K562 (cell line): ENCODE data around the gene MTIF3. TPM values are rescaled to one million over a fixed set of nuclear protein-coding genes. Genes with fewer than 3 reads are reported as not detected.

Source experiments
- ATAC-seq: fragments of 200-7000 bp; cut with Tn5 transposase; 3 replicates; pipeline ENCODE4 v1.9.1; 2020; ENCODE audit warnings: moderate library complexity
- BruUV-seq: library from RNA; stranded (reverse); fragments of 400-500 nt; replicated peaks from 2 replicates; lab custom pipeline; 2021; lab: Mats Ljungman, UMichigan
- CTCF ChIA-PET: fragments of 300-600 bp; formaldehyde crosslinking; extraction: SDS; loops from one replicate; lab custom pipeline; 2021; ENCODE audit warnings: low intra/inter-chr PET ratio; lab: Yijun Ruan, JAX
- POLR2A ChIA-PET: fragments of 300-600, 350-650 bp; sonication (Branson Sonifier 250); formaldehyde crosslinking; extraction: SDS; loops from one replicate; lab custom pipeline; 2021; ENCODE audit warnings: antibody characterized with exemption, inconsistent platforms; lab: Yijun Ruan, JAX
- DNase-seq, 4 experiments: peaks; one replicate each; pipeline versions ENCODE4 v3.0.0 to v3.0.0-alpha.2; 2011 to 2018; ENCODE audit warnings: low spot score in 3 of 4, mixed read lengths in 3 of 4; ENCODE audit errors: extremely low read depth in 1 of 4
- FAIRE-seq: peaks from 2 replicates; lab custom pipeline; 2011; peaks lifted over from hg19 to GRCh38; lab: Jason Lieb, UNC
- H2AFZ ChIP-seq: 2 replicates; pipeline ENCODE4 v1.6.0; 2011; ENCODE audit warnings: low read depth, low read length, control low read depth, inconsistent platforms
- H3K27ac ChIP-seq: fragments of 200-600 bp; 3 replicates; pipeline ENCODE4 v1.8.0; 2011; ENCODE audit warnings: low read depth, mild to moderate bottlenecking, control low read depth, inconsistent platforms, low read length, moderate library complexity, mixed read lengths; ENCODE audit errors: extremely low read depth
- H3K27me3 ChIP-seq, 2 experiments: fragments of 300-600 bp in 1 of 2; 2 replicates in 1 of 2; 3 replicates in 1 of 2; pipeline versions ENCODE4 v1.6.0 to v1.8.0; 2011; ENCODE audit warnings: inconsistent platforms in 2 of 2, low read length in 2 of 2, mild to moderate bottlenecking in 1 of 2, mixed read lengths in 1 of 2, moderate library complexity in 1 of 2; ENCODE audit not compliant: control insufficient read depth in 2 of 2, insufficient read depth in 2 of 2
- H3K36me3 ChIP-seq: fragments of 300-600 bp; 3 replicates; pipeline ENCODE4 v1.8.0; 2011; ENCODE audit warnings: mild to moderate bottlenecking, low read length, inconsistent platforms; ENCODE audit not compliant: control insufficient read depth, insufficient read depth
- H3K4me1 ChIP-seq, 2 experiments: fragments of 200-600 bp in 1 of 2; replicated peaks in 1 of 2; 2 replicates in 1 of 2; 3 replicates in 1 of 2; pipeline versions ENCODE4 v1.5.1 to v1.8.0; 2011; ENCODE audit warnings: inconsistent platforms in 2 of 2, low read length in 2 of 2, mild to moderate bottlenecking in 1 of 2, mixed read lengths in 1 of 2, moderate library complexity in 1 of 2; ENCODE audit not compliant: control insufficient read depth in 2 of 2, insufficient read depth in 2 of 2
- H3K4me2 ChIP-seq: 2 replicates; pipeline ENCODE4 v1.6.1; 2011; ENCODE audit warnings: low read length, control low read depth, inconsistent platforms, mixed read lengths; ENCODE audit not compliant: insufficient read depth
- H3K4me3 ChIP-seq: fragments of 200-600 bp; sonication (generic), shearing (Covaris generic); 2 replicates; pipeline ENCODE4 v1.5.1; 2016; ENCODE audit warnings: control low read depth, inconsistent platforms
- H3K79me2 ChIP-seq: fragments of 200-600 bp; 3 replicates; pipeline ENCODE4 v1.8.0; 2011; ENCODE audit warnings: low read length, inconsistent platforms; ENCODE audit not compliant: control insufficient read depth, insufficient read depth
- H3K9ac ChIP-seq, 2 experiments: 2 replicates each; pipeline versions ENCODE4 v1.6.0 to v1.6.1; 2011; ENCODE audit warnings: low read depth in 2 of 2, low read length in 2 of 2, control low read depth in 1 of 2, inconsistent platforms in 1 of 2, mild to moderate bottlenecking in 1 of 2, mixed read lengths in 1 of 2; ENCODE audit not compliant: insufficient read depth in 1 of 2
- H3K9me1 ChIP-seq: one replicate; pipeline ENCODE4 v1.6.0; 2011; ENCODE audit warnings: inconsistent platforms, mild to moderate bottlenecking, low read length, moderate library complexity; ENCODE audit not compliant: control insufficient read depth, insufficient read depth
- H3K9me3 ChIP-seq: replicated peaks from 2 replicates; pipeline ENCODE4 v1.5.1; 2011; ENCODE audit warnings: low read depth, low read length, inconsistent platforms; ENCODE audit not compliant: control insufficient read depth, insufficient read depth
- H4K20me1 ChIP-seq: replicated peaks from 2 replicates; pipeline ENCODE4 v1.6.1; 2011; ENCODE audit warnings: low read length, inconsistent platforms, mixed read lengths; ENCODE audit not compliant: control insufficient read depth, insufficient read depth
- ARNT ChIP-seq, 2 experiments: fragments of 450-650 bp; IDR thresholded peaks; 2 replicates each; pipeline ENCODE4 v1.6.1; 2016; ENCODE audit warnings: mild to moderate bottlenecking in 1 of 2
- COPS2 ChIP-seq: fragments of 450-650 bp; conservative IDR thresholded peaks from 2 replicates; pipeline ENCODE4 v1.6.1; 2016; ENCODE audit warnings: mild to moderate bottlenecking, moderate library complexity
- HLTF ChIP-seq: fragments of 450-650 bp; IDR thresholded peaks from 2 replicates; pipeline ENCODE4 v1.6.1; 2016
- HMGN3 ChIP-seq: IDR thresholded peaks from 2 replicates; pipeline ENCODE4 v1.6.1; 2011; ENCODE audit warnings: borderline replicate concordance, low read depth, mild to moderate bottlenecking, mixed read lengths, low read length; ENCODE audit not compliant: insufficient read length; ENCODE audit errors: extremely low read depth
- POU5F1 ChIP-seq: fragments of 150-350 bp; IDR thresholded peaks from 2 replicates; pipeline ENCODE4 v1.6.1; 2014; ENCODE audit warnings: borderline replicate concordance, low read length, low read depth, mild to moderate bottlenecking; ENCODE audit not compliant: partially characterized antibody
- SPI1 ChIP-seq: IDR thresholded peaks from 2 replicates; pipeline ENCODE4 v1.6.1; 2011; ENCODE audit warnings: low read depth, low read length, control low read depth, borderline replicate concordance
- SRSF3 ChIP-seq: fragments of 200-400 bp; formaldehyde crosslinking; IDR thresholded peaks from 2 replicates; pipeline ENCODE4 v1.6.1; 2016; ENCODE audit warnings: mild to moderate bottlenecking, low read length, moderate library complexity; ENCODE audit not compliant: insufficient read depth
- ZNF354B ChIP-seq: fragments of 250-450 bp; sonication (Bioruptor Pico); IDR thresholded peaks from 2 replicates; pipeline ENCODE4 v1.4.0; 2020
- ZNF668 ChIP-seq: fragments of 250-450 bp; sonication (Bioruptor Pico); IDR thresholded peaks from 2 replicates; pipeline ENCODE4 v1.8.0; 2022; ENCODE audit warnings: mild to moderate bottlenecking, inconsistent platforms
- WGBS: fragments of 100-300 bp; shearing (Covaris generic); methylation state at CpG from one replicate; pipeline ENCODE4 v1.1.6; 2016; ENCODE audit warnings: low coverage, mixed read lengths; ENCODE audit not compliant: insufficient coverage; ENCODE audit errors: missing lambda C conversion rate; 5-methylcytosine and 5-hydroxymethylcytosine counted together
- in situ Hi-C: fragments of 300-500 bp; cut with MboI; formaldehyde crosslinking; loops from 4 replicates; pipeline ENCODE4 v1.15.0; 2018; ENCODE audit warnings: inconsistent platforms, mixed read lengths
- intact Hi-C: fragments of 100-400 bp; cut with micrococcal nuclease; formaldehyde crosslinking; loops from 2 replicates; pipeline ENCODE4 v1.14.2; 2022
- polyA plus RNA-seq, 8 experiments: library from polyadenylated mRNA; depleted of rRNA in 4 of 8; stranded (reverse) in 5 of 8; unstranded in 3 of 8; fragments of >200 nt; fragmentation: Nextera tagmentation in 2 of 8; fragmentation: Illumina TruSeq in 1 of 8; extraction: Ambion mirVana in 2 of 8; extraction: Trizol in 1 of 8; gene quantifications; 2 replicates each; pipeline versions ENCODE4 v1.2.1 to v1.2.3, GENCODE V29; 2011 to 2014; ENCODE audit warnings: inconsistent platforms in 1 of 8, missing spikeins in 1 of 8
- total RNA-seq, 7 experiments: library from RNA; depleted of rRNA in 6 of 7; stranded (reverse); fragments of >200 nt in 6 of 7; fragmentation: Illumina TruSeq in 2 of 7; extraction: Trizol in 2 of 7; gene quantifications; 2 replicates each; pipeline versions ENCODE4 v1.2.1 to v1.2.3, GENCODE V29; 2011 to 2021; ENCODE audit warnings: low replicate concordance in 1 of 7

The MTIF3 gene
- total and polyA plus RNA-seq, 9 of the 15 experiments (the other 6 are each of a cell fraction or from before 2014, with no cell fraction given) = 23.5 to 73.6 (median 45.2) TPM

- H3K36me3 ChIP-seq = no peaks in the 10 kb centered on the region
- in situ Hi-C loops = no loop called here
- H3K4me1 ChIP-seq = no peaks in the 10 kb centered on the region
- no peak for ATAC-seq
- H4K20me1 ChIP-seq = no peaks in the 10 kb centered on the region
- H3K4me3 ChIP-seq = no peak overlapping the region
- H3K79me2 ChIP-seq = no peaks in the 10 kb centered on the region
- POLR2A ChIA-PET = interaction anchor here (0.6 kb wide), 1 partner anchor 457 kb away, joined by 4 read pairs; no protein-coding TSS in a partner anchor
- no peak overlapping the region for H3K27ac ChIP-seq
- TF ChIP-seq SPI1 (peak; percentile 94), POU5F1 (no peak)
- TF ChIP-seq, all 486 proteins: peak for 1
- no peak overlapping the region for H2AFZ ChIP-seq
- no peaks in the 10 kb centered on the region for H3K9me3 ChIP-seq
- H3K27me3 ChIP-seq = peaks cover 8 to 26% of the 10 kb centered on the region in 2 experiments; a peak in 4 of 5 replicates
- intact Hi-C loops = no loop called here
- H3K4me2 ChIP-seq = no peak overlapping the region
- 5% methylated on average over 7 of the region's 7 CpGs for WGBS
- H3K9ac ChIP-seq = no peak overlapping the region
- FAIRE-seq (no peak), DNase-seq (no peak)
- H3K9me1 ChIP-seq = no peaks in the 10 kb centered on the region
- no TSS peak for BruUV-seq
- CTCF ChIA-PET = no interaction called here
These were observed 54.0 kb downstream of the MTIF3 start for GRCh38 chr13:27396252-27396846.

GRCh38 chr13:27395007-27395510 lies 55.3 kb downstream of the MTIF3 start:
- CTCF ChIA-PET = no interaction called here
- FAIRE-seq (no peak), ATAC-seq (no peak), DNase-seq (no peak)
- POLR2A ChIA-PET = no interaction called here
- H3K9ac ChIP-seq = no peak overlapping the region
- no peak overlapping the region for H3K4me2 ChIP-seq
- WGBS = 2% methylated on average over 14 of the region's 14 CpGs
- H4K20me1 ChIP-seq = no peaks in the 10 kb centered on the region
- in situ Hi-C loops (no loop called here), intact Hi-C loops (no loop called here)
- H3K4me1 ChIP-seq = no peaks in the 10 kb centered on the region
- no peak overlapping the region for H2AFZ ChIP-seq
- H3K27me3 ChIP-seq = peaks cover 8 to 16% of the 10 kb centered on the region in 2 experiments; a peak in 4 of 5 replicates
- no peak overlapping the region for H3K27ac ChIP-seq
- no TSS peak for BruUV-seq
- no peaks in the 10 kb centered on the region for H3K9me3 ChIP-seq
- H3K79me2 ChIP-seq = no peaks in the 10 kb centered on the region
- no peak for TF ChIP-seq SRSF3
- TF ChIP-seq COPS2 = no peak
- TF ChIP-seq ARNT (IDR thresholded peaks at IDR 0.05) = no peak
- TF ChIP-seq HLTF = no peak
- TF ChIP-seq ZNF668 = no peak
- no peak for TF ChIP-seq ZNF354B (CRISPR knock-in tag)
- TF ChIP-seq HMGN3 = no peak
- no peaks in the 10 kb centered on the region for H3K36me3 ChIP-seq
- no peaks in the 10 kb centered on the region for H3K9me1 ChIP-seq
- H3K4me3 ChIP-seq = no peak overlapping the region
